Measurements from ENCODE around the gene IL21.

Gene IL21

GRCh38 chr4:122623637-122624166 lies 2.8 kb upstream of the IL21 start:
- DNase-seq (ENCODE audit: low read depth), result no peak
- no peak for TF ChIP-seq CTCF (conservative IDR thresholded peaks at IDR 0.05; ENCODE audit: control insufficient read depth, insufficient read depth, low read depth, low read length)
- no peak overlapping the region for H3K4me3 ChIP-seq (ENCODE audit: control insufficient read depth, low read depth, low read length)

GRCh38 chr4:122622400-122622799 lies 1.5 kb upstream of the IL21 start:
- H3K4me3 ChIP-seq (ENCODE audit: control insufficient read depth, low read depth, low read length), result no peak overlapping the region
- DNase-seq (ENCODE audit: low read depth), result no peak
- TF ChIP-seq CTCF (conservative IDR thresholded peaks at IDR 0.05; ENCODE audit: control insufficient read depth, insufficient read depth, low read depth, low read length), result no peak

- no peak for TF ChIP-seq CTCF (conservative IDR thresholded peaks at IDR 0.05; ENCODE audit: control insufficient read depth, insufficient read depth, low read depth, low read length)
- H3K4me3 ChIP-seq (ENCODE audit: control insufficient read depth, low read depth, low read length), result no peak overlapping the region
- DNase-seq (ENCODE audit: low read depth), result no peak
Measured at GRCh38 chr4:122619611-122620010, 1.3 kb downstream of the IL21 start.

- H3K4me3 ChIP-seq (ENCODE audit: control insufficient read depth, low read depth, low read length), result no peak overlapping the region
- TF ChIP-seq CTCF (conservative IDR thresholded peaks at IDR 0.05; ENCODE audit: control insufficient read depth, insufficient read depth, low read depth, low read length), result no peak
- DNase-seq (ENCODE audit: low read depth), result no peak
Measured at GRCh38 chr4:122617597-122618593, 3.0 kb downstream of the IL21 start.

GRCh38 chr4:122616915-122617596 lies 3.8 kb downstream of the IL21 start:
- no peak overlapping the region for H3K4me3 ChIP-seq (ENCODE audit: control insufficient read depth, low read depth, low read length)
- no peak for TF ChIP-seq CTCF (conservative IDR thresholded peaks at IDR 0.05; ENCODE audit: control insufficient read depth, insufficient read depth, low read depth, low read length)
- DNase-seq (ENCODE audit: low read depth), result no peak

- DNase-seq (ENCODE audit: low read depth), result no peak
- H3K4me3 ChIP-seq (ENCODE audit: control insufficient read depth, low read depth, low read length), result no peak overlapping the region
- TF ChIP-seq CTCF (conservative IDR thresholded peaks at IDR 0.05; ENCODE audit: control insufficient read depth, insufficient read depth, low read depth, low read length), result no peak
Measured at GRCh38 chr4:122614621-122615020, 6.2 kb downstream of the IL21 start.

Measured in fibroblast of mammary gland (primary cell).